Psoas muscle (tissue), 8 donors: Measurements from ENCODE around the gene GRK1. TPM values are rescaled to one million over a fixed set of nuclear protein-coding genes. Genes with fewer than 3 reads are reported as not detected.
A peak's percentile ranks its signal among the peaks of the same experiment; 100 is the strongest.

Experiments
- ATAC-seq, 4 donors: fragments of 200-7000 bp; cut with Tn5 transposase; one replicate each; pipeline ENCODE4 v1.9.1; 2020; ENCODE audit warnings: moderate library complexity in 3 of 4, mild to moderate bottlenecking in 2 of 4
- DNase-seq, 2 donors: peaks; one replicate each; pipeline ENCODE4 v3.0.0-alpha.2; 2020
- H3K27ac ChIP-seq: fragments of 200-600 bp; one replicate; pipeline ENCODE4 v1.8.0; 2022
- H3K27me3 ChIP-seq, 3 donors: fragments of 200-600 bp in 1 of 3; one replicate each; pipeline versions ENCODE4 v1.6.1 to v1.8.0; 2013 to 2022; ENCODE audit warnings: low read length in 2 of 3, mild to moderate bottlenecking in 2 of 3, moderate library complexity in 1 of 3; ENCODE audit not compliant: insufficient read depth in 3 of 3
- H3K36me3 ChIP-seq, 2 donors: fragments of 200-600 bp in 1 of 2; one replicate each; pipeline versions ENCODE4 v1.6.1 to v1.8.0; 2013 to 2022; ENCODE audit warnings: low read depth in 1 of 2, mild to moderate bottlenecking in 1 of 2, moderate library complexity in 1 of 2; ENCODE audit not compliant: insufficient read depth in 1 of 2
- H3K4me1 ChIP-seq: fragments of 200-600 bp; one replicate; pipeline ENCODE4 v1.8.0; 2022
- H3K4me3 ChIP-seq: fragments of 200-600 bp; one replicate; pipeline ENCODE4 v1.8.0; 2022; ENCODE audit warnings: mild to moderate bottlenecking
- H3K9me3 ChIP-seq: fragments of 200-600 bp; one replicate; pipeline ENCODE4 v1.8.0; 2022
- WGBS, 3 donors: extraction: QIAGEN DNeasy Blood & Tissue Kit; methylation state at CpG; one replicate each; pipeline versions ENCODE4 v1.1.6 to v1.1.7; 2013; 5-methylcytosine and 5-hydroxymethylcytosine counted together
- intact Hi-C, 2 donors: fragments of 100-400 bp; cut with DNase I; formaldehyde crosslinking; loops; one replicate each; pipeline versions ENCODE4 v1.11.0 to v1.14.2; 2022
- polyA plus RNA-seq, 3 donors: library from polyadenylated mRNA; stranded (reverse); fragments of 200-250 nt; gene quantifications; one replicate each; pipeline ENCODE4 v1.2.3, GENCODE V29; 2013
- total RNA-seq, 4 donors: library from RNA; stranded (reverse); fragmentation: NEBNext Ultra II Directional in 2 of 4; extraction: Animal tissue kit (Norgen Biotek cat#: 25700) in 2 of 4; gene quantifications; one replicate each; pipeline versions ENCODE4 v1.2.1 to v1.2.4, GENCODE V29; 2021 to 2023
- TF ChIP-seq, protein P1 (sequence below): fragments of 200-600 bp; IDR thresholded peaks from one replicate; pipeline ENCODE4 v1.8.0; 2022; ENCODE audit warnings: antibody characterized with exemption
- donor health status: healthy with polysubstance abuse.
- donor health status: DM: no; HTN: no; CAD: no; lungs with moderate emphysema.
- donor health status: Bipolar disorder and iron deficiency.
- donor health status: healthy.
- donor health status: DM: yes; HTN: yes; CAD: no.
- donor health status: DM: no; HTN: no; CAD: no.
- donor health status: DM: no; HTN: no; CAD: no.
- donor health status: DM: yes; HTN: yes; CAD: no.

The GRK1 gene
- total and polyA plus RNA-seq, 7 donors, result 0.10 TPM; not detected in 6

GRCh38 chr13:113668491-113668971, 1.5 kb downstream of the GRK1 start:
- intact Hi-C loops, result no loop called here
- H3K9me3 ChIP-seq, result no peaks in the 10 kb centered on the region
- WGBS, 3 donors, result 59 to 64% (median 61%) methylated on average over 23 to 24 of the region's 24 CpGs
- H3K27me3 ChIP-seq, result peaks cover 0 to 10% (median 7%) of the 10 kb centered on the region in 3 donors
- no peak overlapping the region for H3K27ac ChIP-seq
- H3K4me1 ChIP-seq, result no peaks in the 10 kb centered on the region
- no peak overlapping the region for H3K4me3 ChIP-seq
- DNase-seq, result peak in 1 of 2 donors; percentile 31
- H3K36me3 ChIP-seq, result no peaks in the 10 kb centered on the region
- TF ChIP-seq, protein P1, sequence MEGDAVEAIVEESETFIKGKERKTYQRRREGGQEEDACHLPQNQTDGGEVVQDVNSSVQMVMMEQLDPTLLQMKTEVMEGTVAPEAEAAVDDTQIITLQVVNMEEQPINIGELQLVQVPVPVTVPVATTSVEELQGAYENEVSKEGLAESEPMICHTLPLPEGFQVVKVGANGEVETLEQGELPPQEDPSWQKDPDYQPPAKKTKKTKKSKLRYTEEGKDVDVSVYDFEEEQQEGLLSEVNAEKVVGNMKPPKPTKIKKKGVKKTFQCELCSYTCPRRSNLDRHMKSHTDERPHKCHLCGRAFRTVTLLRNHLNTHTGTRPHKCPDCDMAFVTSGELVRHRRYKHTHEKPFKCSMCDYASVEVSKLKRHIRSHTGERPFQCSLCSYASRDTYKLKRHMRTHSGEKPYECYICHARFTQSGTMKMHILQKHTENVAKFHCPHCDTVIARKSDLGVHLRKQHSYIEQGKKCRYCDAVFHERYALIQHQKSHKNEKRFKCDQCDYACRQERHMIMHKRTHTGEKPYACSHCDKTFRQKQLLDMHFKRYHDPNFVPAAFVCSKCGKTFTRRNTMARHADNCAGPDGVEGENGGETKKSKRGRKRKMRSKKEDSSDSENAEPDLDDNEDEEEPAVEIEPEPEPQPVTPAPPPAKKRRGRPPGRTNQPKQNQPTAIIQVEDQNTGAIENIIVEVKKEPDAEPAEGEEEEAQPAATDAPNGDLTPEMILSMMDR, result no peak
- no peak for ATAC-seq

- WGBS, 3 donors, result 76 to 78% (median 76%) methylated on average over 13 of the region's 13 CpGs
- ATAC-seq, result no peak
These were observed 2.3 kb downstream of the GRK1 start for GRCh38 chr13:113669231-113669754.

GRCh38 chr13:113669755-113670341, 2.8 kb downstream of the GRK1 start:
- TF ChIP-seq, protein P1, result no peak
- Histone ChIP-seq H3K4me1 (no peaks in the 10 kb centered on the region), H3K27me3 (peaks cover 0 to 5% (median 2%) of the 10 kb centered on the region in 3 donors), H3K9me3 (no peaks in the 10 kb centered on the region), H3K27ac (no peak overlapping the region), H3K4me3 (no peak overlapping the region), H3K36me3 (no peaks in the 10 kb centered on the region)
- intact Hi-C loops, result no loop called here
- DNase-seq (peak in 1 of 2 donors; percentile 47), ATAC-seq (peak in 1 of 4 donors; percentile 15)
- WGBS, 3 donors, result 87 to 91% (median 89%) methylated on average over 21 of the region's 21 CpGs

More at GRCh38 chr13:113669231-113669754, 2.3 kb downstream of the GRK1 start:
- DNase-seq, result peak in 1 of 2 donors; percentile 40
- intact Hi-C loops, result no loop called here
- H3K27ac ChIP-seq, result no peak overlapping the region
- peaks cover 0 to 8% (median 7%) of the 10 kb centered on the region in 3 donors for H3K27me3 ChIP-seq
- H3K36me3 ChIP-seq, result no peaks in the 10 kb centered on the region
- no peak overlapping the region for H3K4me3 ChIP-seq
- TF ChIP-seq, protein P1, result no peak
- no peaks in the 10 kb centered on the region for H3K4me1 ChIP-seq
- H3K9me3 ChIP-seq, result no peaks in the 10 kb centered on the region

GRCh38 chr13:113670541-113670940, 3.5 kb downstream of the GRK1 start:
- intact Hi-C loops, result no loop called here
- Histone ChIP-seq H3K27ac (no peak overlapping the region), H3K9me3 (no peaks in the 10 kb centered on the region), H3K36me3 (no peaks in the 10 kb centered on the region), H3K4me3 (no peak overlapping the region), H3K27me3 (peaks cover 0 to 2% (median 0%) of the 10 kb centered on the region in 3 donors), H3K4me1 (no peaks in the 10 kb centered on the region)
- 89 to 94% (median 91%) methylated on average over 12 to 19 of the region's 19 CpGs for WGBS, 3 donors
- ATAC-seq, result no peak
- DNase-seq, result peak in 1 of 2 donors; percentile 26
- TF ChIP-seq, protein P1, result no peak
